Measurements from ENCODE around the gene OGA.

DNA sequence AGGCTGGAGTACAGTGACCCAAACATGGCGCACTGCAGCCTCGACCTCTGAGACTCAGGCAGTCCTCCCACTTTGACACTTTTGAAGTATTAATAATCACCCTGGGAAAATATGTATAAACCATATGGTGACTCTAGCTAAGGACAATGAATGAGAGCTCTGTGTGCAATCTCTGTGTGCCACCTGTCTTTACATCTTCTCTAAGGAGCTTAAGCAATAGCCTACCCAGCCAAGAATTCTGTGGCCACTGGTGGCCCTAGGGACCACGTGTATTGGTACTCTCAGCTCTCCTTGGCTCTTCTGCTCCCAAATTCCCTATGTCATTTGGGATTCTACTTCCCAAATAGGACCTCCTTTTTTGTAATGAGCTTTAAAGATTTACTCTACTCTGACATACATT, 66.0 kb downstream of the OGA start:
- TF ChIP-seq, protein P1, sequence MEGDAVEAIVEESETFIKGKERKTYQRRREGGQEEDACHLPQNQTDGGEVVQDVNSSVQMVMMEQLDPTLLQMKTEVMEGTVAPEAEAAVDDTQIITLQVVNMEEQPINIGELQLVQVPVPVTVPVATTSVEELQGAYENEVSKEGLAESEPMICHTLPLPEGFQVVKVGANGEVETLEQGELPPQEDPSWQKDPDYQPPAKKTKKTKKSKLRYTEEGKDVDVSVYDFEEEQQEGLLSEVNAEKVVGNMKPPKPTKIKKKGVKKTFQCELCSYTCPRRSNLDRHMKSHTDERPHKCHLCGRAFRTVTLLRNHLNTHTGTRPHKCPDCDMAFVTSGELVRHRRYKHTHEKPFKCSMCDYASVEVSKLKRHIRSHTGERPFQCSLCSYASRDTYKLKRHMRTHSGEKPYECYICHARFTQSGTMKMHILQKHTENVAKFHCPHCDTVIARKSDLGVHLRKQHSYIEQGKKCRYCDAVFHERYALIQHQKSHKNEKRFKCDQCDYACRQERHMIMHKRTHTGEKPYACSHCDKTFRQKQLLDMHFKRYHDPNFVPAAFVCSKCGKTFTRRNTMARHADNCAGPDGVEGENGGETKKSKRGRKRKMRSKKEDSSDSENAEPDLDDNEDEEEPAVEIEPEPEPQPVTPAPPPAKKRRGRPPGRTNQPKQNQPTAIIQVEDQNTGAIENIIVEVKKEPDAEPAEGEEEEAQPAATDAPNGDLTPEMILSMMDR (IDR thresholded peaks at IDR 0.05; ENCODE audit: low read depth, low read length) = no peak
- no peak for TF ChIP-seq POLR2A (IDR thresholded peaks at IDR 0.05; ENCODE audit: extremely low read depth, insufficient read length)
- TF ChIP-seq MYC (IDR thresholded peaks at IDR 0.05; ENCODE audit: low read depth, low read length) = no peak
- TF ChIP-seq, protein P2, sequence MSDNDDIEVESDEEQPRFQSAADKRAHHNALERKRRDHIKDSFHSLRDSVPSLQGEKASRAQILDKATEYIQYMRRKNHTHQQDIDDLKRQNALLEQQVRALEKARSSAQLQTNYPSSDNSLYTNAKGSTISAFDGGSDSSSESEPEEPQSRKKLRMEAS (IDR thresholded peaks at IDR 0.05; ENCODE audit: low read depth, low read length) = no peak
